ENCODE measurements around the gene GATAD2A.
"Not testable (repeated sequence)": the region's sequence is repeated elsewhere in the genome, so short reads cannot be mapped to it uniquely, and the experiment has no call there.

GRCh38 chr19:19472106-19472505 is 66.6 kb downstream of the GATAD2A start:
- not testable (repeated sequence) for TF ChIP-seq CTCF (conservative IDR thresholded peaks at IDR 0.05; ENCODE audit: low read length); EZH2phosphoT487 (IDR thresholded peaks at IDR 0.05; ENCODE audit: borderline replicate concordance)

All from Loucy (cell line).